A549 (cell line): ENCODE data around the gene CGRRF1. TPM values are rescaled to one million over a fixed set of nuclear protein-coding genes. Genes with fewer than 3 reads are reported as not detected.

Source experiments
- ATAC-seq, 2 experiments: fragments of 200-7000 bp in 1 of 2; fragments of >200 bp in 1 of 2; cut with Nextera tagmentation in 1 of 2; cut with Tn5 transposase in 1 of 2; 3 replicates each; pipeline versions ENCODE4 v1.8.0 to v1.9.1; 2018 to 2020; ENCODE audit warnings: mild to moderate bottlenecking in 1 of 2, moderate library complexity in 1 of 2
- CTCF ChIA-PET: fragments of 300-600 bp; sonication (Branson Sonifier 250); formaldehyde crosslinking; extraction: SDS; loops from one replicate; lab custom pipeline; 2021; ENCODE audit warnings: antibody characterized with exemption, inconsistent platforms; lab: Yijun Ruan, JAX
- POLR2A ChIA-PET: fragments of 350-600 bp; formaldehyde crosslinking; extraction: SDS; loops from one replicate; lab custom pipeline; 2021; ENCODE audit warnings: antibody characterized with exemption, inconsistent platforms; lab: Yijun Ruan, JAX
- DNase-seq, 2 experiments: peaks; one replicate each; pipeline versions ENCODE4 v3.0.0 to v3.0.0-alpha.2; 2011 to 2016; ENCODE audit warnings: low read depth in 1 of 2, low spot score in 1 of 2
- FAIRE-seq: peaks from 2 replicates; lab custom pipeline; 2011; peaks lifted over from hg19 to GRCh38; lab: Jason Lieb, UNC
- H3K27ac ChIP-seq, 2 experiments: fragments of >200 bp; sonication (Bioruptor Twin); formaldehyde crosslinking; 3 replicates each; pipeline ENCODE4 v1.5.1; 2016 to 2017
- H3K4me1 ChIP-seq: fragments of >200 bp; sonication (Bioruptor Twin); formaldehyde crosslinking; 3 replicates; pipeline ENCODE4 v1.6.1; 2016
- H3K4me2 ChIP-seq: fragments of >200 bp; sonication (Bioruptor Twin); formaldehyde crosslinking; 3 replicates; pipeline ENCODE4 v1.6.1; 2016
- H3K4me3 ChIP-seq: fragments of >200 bp; sonication (Bioruptor Twin); formaldehyde crosslinking; 3 replicates; pipeline ENCODE4 v1.5.1; 2016
- H3K9me3 ChIP-seq: fragments of >200 bp; sonication (Bioruptor Twin); formaldehyde crosslinking; 3 replicates; pipeline ENCODE4 v1.6.1; 2016
- ATOH8 ChIP-seq: fragments of 250-450 bp; sonication (Bioruptor Pico); IDR thresholded peaks from 2 replicates; pipeline ENCODE4 v1.5.0; 2020; ENCODE audit warnings: low read depth, mild to moderate bottlenecking, moderate library complexity
- BCL3 ChIP-seq: fragments of >200 bp; sonication (Bioruptor Twin); formaldehyde crosslinking; IDR thresholded peaks from 3 replicates; pipeline ENCODE4 v1.6.1; 2016
- CEBPB ChIP-seq, 2 experiments: fragments of >200 bp in 1 of 2; sonication (Bioruptor Twin) in 1 of 2; formaldehyde crosslinking in 1 of 2; IDR thresholded peaks; 2 replicates each; pipeline ENCODE4 v1.6.1; 2012 to 2016
- EP300 ChIP-seq, 2 experiments: fragments of >200 bp; sonication (Bioruptor Twin); formaldehyde crosslinking; IDR thresholded peaks; 2 replicates in 1 of 2; 3 replicates in 1 of 2; pipeline ENCODE4 v1.6.1; 2016 to 2017
- ESRRA ChIP-seq: fragments of 150-350 bp; IDR thresholded peaks from 2 replicates; pipeline ENCODE4 v1.6.1; 2014; ENCODE audit warnings: mild to moderate bottlenecking, low read length, borderline replicate concordance
- MAFK ChIP-seq: fragments of 450-650 bp; IDR thresholded peaks from 2 replicates; pipeline ENCODE4 v1.6.1; 2014; ENCODE audit not compliant: partially characterized antibody
- MAX ChIP-seq: IDR thresholded peaks from 2 replicates; pipeline ENCODE4 v1.6.1; 2012
- MAZ ChIP-seq: fragments of 150-350 bp; IDR thresholded peaks from 2 replicates; pipeline ENCODE4 v1.6.1; 2014; ENCODE audit warnings: antibody characterized with exemption, low read depth, low read length, borderline replicate concordance
- POLR2AphosphoS2 ChIP-seq: conservative IDR thresholded peaks from 2 replicates; pipeline ENCODE4 v1.6.1; 2012; ENCODE audit warnings: low read length, improper control_type of control experiment, inconsistent platforms
- RCOR1 ChIP-seq: fragments of 150-350 bp; IDR thresholded peaks from 2 replicates; pipeline ENCODE4 v1.6.1; 2014; ENCODE audit warnings: antibody characterized with exemption, low read length, low read depth
- SMC3 ChIP-seq: fragments of >200 bp; sonication (Bioruptor Twin); formaldehyde crosslinking; IDR thresholded peaks from 3 replicates; pipeline ENCODE4 v1.6.1; 2018; ENCODE audit warnings: inconsistent platforms
- USF2 ChIP-seq: fragments of 450-650 bp; IDR thresholded peaks from 2 replicates; pipeline ENCODE4 v1.6.1; 2014; ENCODE audit warnings: antibody characterized with exemption
- ZC3H11A ChIP-seq: fragments of 450-650 bp; IDR thresholded peaks from 2 replicates; pipeline ENCODE4 v1.6.1; 2014; ENCODE audit warnings: antibody characterized with exemption, mild to moderate bottlenecking
- ZFP36 ChIP-seq: fragments of 450-650 bp; IDR thresholded peaks from 2 replicates; pipeline ENCODE4 v1.6.1; 2014; ENCODE audit warnings: borderline replicate concordance; ENCODE audit not compliant: partially characterized antibody
- ZSCAN20 ChIP-seq: fragments of 250-450 bp; sonication (Bioruptor Pico); IDR thresholded peaks from 2 replicates; pipeline ENCODE4 v1.8.0; 2022; ENCODE audit warnings: mild to moderate bottlenecking, moderate library complexity
- WGBS: methylation state at CpG from one replicate; pipeline ENCODE4 v1.1.6; 2017; ENCODE audit errors: missing lambda C conversion rate; 5-methylcytosine and 5-hydroxymethylcytosine counted together
- polyA plus RNA-seq, 4 experiments: library from polyadenylated mRNA; depleted of rRNA in 3 of 4; stranded (reverse); fragments of >200 nt; fragmentation: RNase III in 1 of 4; extraction: RNeasy Plus Mini Kit Qiagen cat#74134 plus additional on column Dnase treatment in 1 of 4; gene quantifications; 2 replicates in 3 of 4; 3 replicates in 1 of 4; pipeline ENCODE4 v1.2.3, GENCODE V29; 2011 to 2017

Gene CGRRF1
- polyA plus RNA-seq, 2 of the 4 experiments (the other 2 are of a cell fraction), result 15.8 to 35.4 TPM

GRCh38 chr14:54582334-54582733 is 72.6 kb downstream of the CGRRF1 start:
- TF ChIP-seq ESRRA, result no peak
- Histone ChIP-seq H3K4me1 (peaks cover 27% of the 10 kb centered on the region), H3K4me2 (no peak overlapping the region), H3K4me3 (no peak overlapping the region), H3K27ac (no peak overlapping the region), H3K9me3 (no peaks in the 10 kb centered on the region)
- FAIRE-seq (no peak), ATAC-seq (no peak), DNase-seq (no peak)
- ChIA-PET POLR2A (interaction anchor here (0.6 kb wide), 1 partner anchor 112 kb away, joined by 3 read pairs; no protein-coding TSS in a partner anchor), CTCF (interaction anchor here (1.1 to 2.4 kb wide), 7 partner anchors 8 to 191 kb away, joined by 3 to 11 read pairs (median 4); partner anchors contain the start of gene SAMD4A)
- WGBS, result 86% methylated on average over 7 of the region's 7 CpGs

- Histone ChIP-seq H3K9me3 (no peaks in the 10 kb centered on the region), H3K4me2 (no peak overlapping the region), H3K4me3 (no peak overlapping the region), H3K27ac (no peak overlapping the region), H3K4me1 (peaks cover 9% of the 10 kb centered on the region)
- FAIRE-seq (no peak), ATAC-seq (no peak), DNase-seq (no peak)
- TF ChIP-seq MAZ (no peak), BCL3 (no peak), MAX (no peak), ZSCAN20 (CRISPR knock-in tag) (no peak), ESRRA (no peak), RCOR1 (no peak), MAFK (no peak), ZFP36 (no peak), EP300 (IDR thresholded peaks at IDR 0.05) (no peak), SMC3 (no peak), ATOH8 (no peak), USF2 (no peak), CEBPB (IDR thresholded peaks at IDR 0.05) (no peak), ZC3H11A (no peak)
- ChIA-PET CTCF (interaction anchor here (1.0 to 2.4 kb wide), 2 partner anchors 16 to 43 kb away, joined by 3 to 11 read pairs; partner anchors contain the start of gene SAMD4A), POLR2A (no interaction called here)
- 48% methylated on average over 1 of the region's 1 CpG for WGBS
Measured at GRCh38 chr14:54584097-54584496, 74.4 kb downstream of the CGRRF1 start.

GRCh38 chr14:54585214-54585613 is 75.5 kb downstream of the CGRRF1 start:
- DNase-seq, result no peak
- Histone ChIP-seq H3K27ac (no peak overlapping the region), H3K4me3 (no peak overlapping the region), H3K9me3 (no peaks in the 10 kb centered on the region), H3K4me2 (no peak overlapping the region), H3K4me1 (peaks cover 8% of the 10 kb centered on the region; the same call in 2 of the 3 replicates)
- FAIRE-seq, result no peak
- TF ChIP-seq POLR2AphosphoS2, result no peak
- CTCF ChIA-PET, result no interaction called here
- POLR2A ChIA-PET, result no interaction called here
- no peak for ATAC-seq
- 87% methylated on average over 3 of the region's 3 CpGs for WGBS

Other genes starting within 250 kb of the CGRRF1 start
- gene CDKN3, start 112.9 kb upstream of the CGRRF1 start, polyA plus RNA-seq (2011; rRNA removed), result 142 and 154 TPM in 2 replicates
- gene CDKN3, start 112.9 kb upstream of the CGRRF1 start, polyA plus RNA-seq (2017; fragmentation: RNase III; extraction: RNeasy Plus Mini Kit Qiagen cat#74134 plus additional on column Dnase treatment), result 62.7 to 78.5 TPM (median 67.4 TPM) in 3 replicates
- gene CNIH1, start 68.5 kb upstream of the CGRRF1 start, polyA plus RNA-seq (2011; rRNA removed), result 411 and 487 TPM in 2 replicates
- 337 to 361 TPM (median 347 TPM) in 3 replicates for gene CNIH1, start 68.5 kb upstream of the CGRRF1 start, polyA plus RNA-seq (2017; fragmentation: RNase III; extraction: RNeasy Plus Mini Kit Qiagen cat#74134 plus additional on column Dnase treatment)
- gene GMFB, start 20.9 kb upstream of the CGRRF1 start, polyA plus RNA-seq (2011; rRNA removed), result 35.3 and 45.5 TPM in 2 replicates
- 56.8 to 66.7 TPM (median 62.3 TPM) in 3 replicates for gene GMFB, start 20.9 kb upstream of the CGRRF1 start, polyA plus RNA-seq (2017; fragmentation: RNase III; extraction: RNeasy Plus Mini Kit Qiagen cat#74134 plus additional on column Dnase treatment)
- gene SAMD4A, start 57.2 kb downstream of the CGRRF1 start, polyA plus RNA-seq (2011; rRNA removed), result 3.9 and 5.3 TPM in 2 replicates
- gene SAMD4A, start 57.2 kb downstream of the CGRRF1 start, polyA plus RNA-seq (2017; fragmentation: RNase III; extraction: RNeasy Plus Mini Kit Qiagen cat#74134 plus additional on column Dnase treatment), result 5.4 to 8.0 TPM (median 6.1 TPM) in 3 replicates